HG03520 (cell line): ENCODE measurements around the gene PFKFB3.
A peak's percentile ranks its signal among the peaks of the same experiment; 100 is the strongest.

ENCODE experiments used
- ATAC-seq: cut with Tn5 transposase; IDR thresholded peaks from one replicate; pipeline ENCODE4 v1.9.1; 2021; ENCODE audit warnings: mild to moderate bottlenecking, moderate library complexity; ENCODE audit not compliant: unreplicated experiment

PFKFB3 gene

DNA sequence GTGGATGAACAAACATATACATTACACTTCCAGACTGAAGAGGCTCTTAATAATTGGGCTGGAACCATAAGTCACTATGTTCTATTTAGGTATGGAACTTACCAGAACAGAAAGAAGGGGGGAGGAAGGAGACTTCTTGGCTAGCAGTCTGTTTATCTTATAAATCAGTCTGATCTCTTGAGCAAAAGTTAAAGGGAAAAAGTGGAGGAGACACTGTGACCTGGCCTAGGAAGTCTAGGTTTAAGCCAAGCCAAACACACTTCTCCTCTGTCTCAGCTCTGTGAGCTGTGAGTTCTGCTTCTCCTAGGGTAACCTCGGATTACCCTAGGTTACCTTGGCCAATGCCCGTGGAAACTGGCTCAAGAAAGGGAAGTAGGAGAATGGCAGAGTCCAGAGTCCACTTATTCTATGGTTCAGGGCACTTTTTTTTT, 95.2 kb downstream of the PFKFB3 start:
- ATAC-seq = no peak

DNA sequence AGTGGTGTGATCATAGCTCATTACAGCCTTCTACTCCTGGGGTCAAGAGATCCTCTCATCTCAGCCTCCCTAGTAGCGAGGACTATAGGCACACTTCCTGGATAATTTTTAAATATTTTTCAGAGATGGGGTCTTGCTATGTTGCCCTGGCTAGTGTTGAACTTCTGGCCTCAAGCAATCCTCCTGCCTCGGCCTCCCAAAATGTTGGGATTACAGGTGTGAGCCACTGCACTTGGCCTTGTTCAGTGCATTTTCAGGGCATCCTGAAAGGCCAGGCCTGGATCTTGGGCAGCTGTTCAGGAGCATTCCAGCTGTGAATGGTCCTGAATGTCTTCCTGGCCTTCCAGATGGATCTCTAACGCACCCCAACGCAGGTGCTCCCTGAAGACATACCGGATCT, 95.7 kb downstream of the PFKFB3 start:
- ATAC-seq = no peak

DNA sequence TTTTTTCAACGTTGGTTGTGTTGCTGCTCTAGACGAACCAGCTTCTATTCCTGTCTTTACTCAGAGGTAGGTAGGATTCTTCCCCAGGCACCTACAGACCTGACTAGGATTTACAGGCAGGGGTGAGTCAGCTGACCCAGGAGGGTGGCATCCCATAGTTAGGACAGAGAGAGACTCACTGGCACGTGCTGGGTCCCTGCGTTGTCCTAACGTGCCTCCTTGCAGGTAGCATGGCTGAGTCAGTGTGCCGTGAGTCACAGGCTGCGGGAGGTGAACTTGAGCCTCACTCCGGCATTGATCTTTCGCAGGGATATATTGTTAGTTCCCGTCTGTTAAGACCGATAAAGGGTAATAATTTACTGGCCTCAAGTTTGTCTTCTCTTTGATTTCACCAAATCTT, 96.5 kb downstream of the PFKFB3 start:
- no peak for ATAC-seq

DNA sequence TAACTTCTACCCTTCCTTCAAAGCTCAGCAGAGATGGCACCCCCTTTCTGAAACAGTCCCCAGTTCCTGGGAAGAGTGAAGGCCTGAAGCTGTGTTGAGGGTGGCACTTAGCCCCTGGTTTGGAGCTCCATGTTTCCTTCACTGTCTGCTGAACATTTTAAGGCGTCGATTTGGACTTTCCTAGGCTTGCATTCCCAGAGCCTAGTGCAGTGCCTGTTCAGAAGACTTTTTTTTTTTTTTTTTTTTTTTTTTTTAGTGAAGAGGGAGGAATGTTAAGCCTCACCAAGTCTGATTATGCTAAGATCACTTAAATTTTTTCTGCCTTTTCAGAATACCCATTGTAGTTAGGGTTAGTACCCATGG, 97.0 kb downstream of the PFKFB3 start:
- no peak for ATAC-seq

DNA sequence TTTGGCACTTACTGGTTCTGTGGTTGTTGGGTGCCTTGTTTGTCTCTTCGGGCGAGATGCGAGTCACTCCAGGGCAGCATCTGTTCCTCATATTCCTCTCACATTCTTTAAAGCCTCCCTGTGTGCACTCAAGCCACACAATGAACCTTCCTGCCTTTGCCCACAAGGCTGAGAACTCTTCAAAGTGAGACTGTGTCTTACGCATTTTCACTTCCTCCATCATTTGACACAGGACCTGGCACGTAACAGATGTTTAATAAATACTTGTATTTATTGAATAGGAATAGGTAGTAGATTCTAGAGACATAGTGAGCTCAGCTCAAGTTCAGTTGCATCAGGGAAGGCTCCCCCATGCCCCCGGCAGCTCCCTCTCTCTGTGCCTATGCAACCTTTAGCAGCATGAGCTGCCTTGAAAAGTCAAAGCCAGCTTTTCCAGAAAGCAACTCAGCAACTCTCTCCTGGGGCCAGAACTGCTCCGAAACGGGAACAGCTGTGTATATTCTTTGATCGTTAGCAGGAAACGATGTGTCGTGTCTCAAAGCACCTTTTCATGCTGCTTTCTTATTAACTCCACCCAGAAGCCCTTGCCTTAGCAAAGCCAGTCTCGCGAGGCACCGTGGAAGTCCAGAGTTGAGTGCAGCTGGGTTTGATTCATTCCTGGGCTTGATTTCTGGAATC, 97.5 kb downstream of the PFKFB3 start:
- ATAC-seq = peak; percentile 88

DNA sequence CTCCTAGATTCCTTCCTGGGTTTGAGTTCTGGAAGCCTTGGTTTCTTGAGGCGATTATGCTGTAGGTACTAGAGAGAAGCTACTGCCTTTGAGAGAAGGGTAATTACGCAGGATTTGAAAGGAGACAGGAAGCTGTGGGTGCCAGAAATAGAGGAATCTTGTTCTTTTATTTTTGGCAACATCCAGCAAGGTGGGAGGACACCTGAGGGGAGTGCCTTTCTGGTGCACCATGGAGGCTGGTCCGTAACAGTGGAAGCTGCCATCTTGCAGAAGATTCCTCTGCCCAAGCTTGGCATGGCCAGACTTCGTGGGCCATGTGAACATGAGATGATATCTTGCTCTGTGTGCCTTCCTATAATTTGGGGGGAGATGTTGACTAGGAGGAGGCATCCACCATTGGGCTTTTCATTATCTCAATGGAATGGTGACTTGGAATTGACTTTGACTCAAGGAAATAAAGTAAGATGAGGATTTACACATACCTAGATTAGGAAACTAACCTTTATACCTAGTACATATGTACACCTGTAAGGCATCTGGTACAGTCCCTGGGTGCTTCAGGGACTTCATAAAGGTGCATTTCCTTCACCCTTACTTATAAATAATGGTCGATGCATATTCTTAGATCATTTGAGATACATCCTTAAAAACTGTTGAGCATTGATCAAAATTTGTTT, 98.2 kb downstream of the PFKFB3 start:
- no peak for ATAC-seq

DNA sequence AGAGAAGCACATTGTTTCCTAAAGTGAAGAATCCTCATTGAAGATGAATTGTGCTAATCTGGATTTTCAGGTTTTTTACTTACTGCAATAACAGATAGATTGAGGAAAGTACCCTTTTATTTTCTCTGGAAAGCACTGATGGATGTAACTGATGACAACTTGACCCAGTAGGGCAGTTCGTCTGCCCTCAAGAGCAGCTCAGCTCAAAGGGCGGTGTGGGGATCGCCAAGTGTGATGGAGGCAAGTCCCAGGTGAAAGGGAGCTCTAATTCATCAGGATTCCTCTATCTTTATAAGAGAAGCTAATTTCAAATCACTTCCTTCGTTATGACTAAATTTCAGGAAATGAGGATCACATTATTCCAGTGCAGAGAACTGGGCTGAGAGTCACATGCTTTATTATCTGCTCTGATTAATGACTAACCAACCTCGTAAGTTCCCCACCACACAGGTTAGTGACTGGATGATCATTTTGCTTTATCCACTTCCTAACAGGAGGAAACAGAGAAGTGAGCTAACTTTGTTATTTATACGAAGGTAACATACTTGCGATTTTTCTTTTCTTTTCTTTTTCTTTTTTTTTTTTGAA, 98.8 kb downstream of the PFKFB3 start:
- no peak for ATAC-seq
